HepG2 (cell line): ENCODE results near the gene DHH. TPM values are rescaled to one million over a fixed set of nuclear protein-coding genes. Genes with fewer than 3 reads are reported as not detected.

Experiments
- BRD4 ChIP-seq: sonication (generic); formaldehyde crosslinking; IDR thresholded peaks from 2 replicates; pipeline ENCODE4 v1.4.0; 2020; ENCODE audit warnings: missing genetic modification reagents
- KLF15 ChIP-seq: sonication (generic); formaldehyde crosslinking; IDR thresholded peaks from 2 replicates; pipeline ENCODE4 v1.8.1; 2023; ENCODE audit warnings: borderline replicate concordance, mild to moderate bottlenecking, inconsistent platforms, missing genetic modification reagents, mixed read lengths
- MYPOP ChIP-seq: sonication (generic); formaldehyde crosslinking; IDR thresholded peaks from 2 replicates; pipeline ENCODE4 v1.8.1; 2023; ENCODE audit warnings: mild to moderate bottlenecking, moderate library complexity, missing genetic modification reagents
- RARA ChIP-seq: IDR thresholded peaks from 2 replicates; pipeline ENCODE4 v1.6.1; 2016; ENCODE audit warnings: missing genetic modification reagents, missing compliant biosample characterization
- RELA ChIP-seq: sonication (generic); formaldehyde crosslinking; IDR thresholded peaks from 2 replicates; pipeline ENCODE4 v1.4.0; 2020; ENCODE audit warnings: missing genetic modification reagents
- SIX1 ChIP-seq: sonication (generic); formaldehyde crosslinking; IDR thresholded peaks from 2 replicates; pipeline ENCODE4 v1.4.0; 2020; ENCODE audit warnings: missing genetic modification reagents, borderline replicate concordance
- SIX4 ChIP-seq: sonication (generic); formaldehyde crosslinking; IDR thresholded peaks from 2 replicates; pipeline ENCODE4 v1.4.0; 2020; ENCODE audit warnings: missing genetic modification reagents
- SMAD9 ChIP-seq: sonication (generic); formaldehyde crosslinking; IDR thresholded peaks from 2 replicates; pipeline ENCODE4 v1.5.1; 2020; ENCODE audit warnings: mild to moderate bottlenecking, missing genetic modification reagents
- TOPORS ChIP-seq: sonication (generic); formaldehyde crosslinking; IDR thresholded peaks from 2 replicates; pipeline ENCODE4 v1.8.0; 2023; ENCODE audit warnings: mild to moderate bottlenecking, missing genetic modification reagents
- ZBTB49 ChIP-seq: sonication (generic); formaldehyde crosslinking; IDR thresholded peaks from 2 replicates; pipeline ENCODE4 v1.4.0; 2020; ENCODE audit warnings: missing genetic modification reagents, borderline replicate concordance
- ZKSCAN1 ChIP-seq: fragments of 150-350 bp; IDR thresholded peaks from 2 replicates; pipeline ENCODE4 v1.6.1; 2014; ENCODE audit warnings: low read length
- ZMYM3 ChIP-seq: sonication (generic); formaldehyde crosslinking; IDR thresholded peaks from 2 replicates; pipeline ENCODE4 v1.5.1; 2020; ENCODE audit warnings: mild to moderate bottlenecking, missing genetic modification reagents
- ZNF292 ChIP-seq: sonication (generic); formaldehyde crosslinking; IDR thresholded peaks from 2 replicates; pipeline ENCODE4 v1.8.1; 2022; ENCODE audit warnings: mild to moderate bottlenecking, low read depth, missing genetic modification reagents, borderline replicate concordance
- ZNF326 ChIP-seq: sonication (generic); formaldehyde crosslinking; IDR thresholded peaks from 2 replicates; pipeline ENCODE4 v1.4.0; 2020; ENCODE audit warnings: missing genetic modification reagents, borderline replicate concordance
- ZNF75D ChIP-seq: sonication (generic); formaldehyde crosslinking; IDR thresholded peaks from 2 replicates; pipeline ENCODE4 v1.8.1; 2023; ENCODE audit warnings: missing genetic modification reagents, mild to moderate bottlenecking, borderline replicate concordance
- polyA plus RNA-seq, 8 experiments: library from polyadenylated mRNA; depleted of rRNA in 3 of 8; stranded (reverse) in 7 of 8; unstranded in 1 of 8; fragments of >200 nt; fragmentation: Illumina TruSeq in 4 of 8; extraction: Trizol in 4 of 8; gene quantifications; 2 replicates each; pipeline versions ENCODE4 v1.2.1 to v1.2.3, GENCODE V29; 2011 to 2016; ENCODE audit warnings: low read depth in 4 of 8, missing spikeins in 1 of 8, mixed read lengths in 1 of 8; ENCODE audit not compliant: insufficient read depth in 1 of 8
- total RNA-seq, 5 experiments: library from RNA; depleted of rRNA; stranded (reverse); fragments of >200 nt; fragmentation: Illumina TruSeq; extraction: Trizol; gene quantifications; 2 replicates each; pipeline ENCODE4 v1.2.3, GENCODE V29; 2016; ENCODE audit warnings: low read depth in 1 of 5
- TF ChIP-seq, protein P1 (sequence below): sonication (generic); formaldehyde crosslinking; IDR thresholded peaks from 2 replicates; pipeline ENCODE4 v1.9.0; 2021; ENCODE audit warnings: mild to moderate bottlenecking, missing genetic modification reagents
- TF ChIP-seq, protein P2 (sequence below): sonication (generic); formaldehyde crosslinking; IDR thresholded peaks from 2 replicates; pipeline ENCODE4 v1.9.0; 2021; ENCODE audit warnings: missing genetic modification reagents, borderline replicate concordance

The DHH gene
- total and polyA plus RNA-seq, 2 of the 13 experiments (the other 11 are each of a cell fraction or from before 2014, with no cell fraction given): not detected

DNA sequence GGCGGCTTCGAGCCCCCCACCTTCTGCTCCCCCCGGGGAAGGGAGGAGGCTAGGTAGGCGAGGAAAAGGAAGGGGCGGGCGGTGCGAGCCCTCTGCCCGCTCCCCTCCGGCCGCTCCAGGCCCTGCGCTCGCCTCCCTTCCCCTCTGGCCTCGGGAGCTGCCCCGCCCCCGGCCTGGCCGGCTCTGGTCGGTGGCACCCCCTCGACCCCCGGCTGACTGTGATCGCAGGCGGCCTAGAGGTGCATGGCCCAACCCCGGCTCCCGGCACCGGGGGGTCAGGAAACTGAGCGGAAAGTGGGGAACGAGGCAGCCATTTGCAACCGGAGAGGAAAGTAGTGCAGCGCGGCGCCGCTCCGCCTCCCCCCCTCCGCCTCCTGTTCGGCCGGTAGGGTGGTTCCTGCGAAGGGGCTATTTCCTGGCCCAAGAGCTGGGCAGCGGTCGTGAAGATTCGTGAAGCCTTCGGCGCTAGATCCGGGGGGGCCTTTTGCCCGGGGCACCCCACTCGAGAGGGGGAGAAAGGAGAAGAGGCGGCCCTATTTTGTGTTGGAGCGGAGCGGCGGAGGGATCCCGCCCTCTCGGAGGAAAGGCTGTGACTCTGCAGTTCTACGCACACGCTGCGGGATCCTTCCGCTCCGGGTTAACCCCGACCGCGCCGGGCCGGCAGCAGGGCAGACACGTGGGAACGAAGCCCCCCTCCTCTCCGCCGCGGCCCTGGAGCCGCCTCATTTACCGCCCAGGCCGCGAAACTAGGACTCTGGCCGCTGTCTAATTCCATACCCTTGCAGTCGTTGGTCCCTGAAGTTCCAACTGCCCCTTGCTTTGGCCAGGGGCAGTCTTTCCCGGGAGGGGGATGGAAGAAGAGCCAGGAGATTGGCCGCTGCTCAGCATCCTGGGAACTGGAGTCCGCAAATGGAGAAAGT is 34.1 kb downstream of the DHH start, which contains the start of gene KMT2D (continued):
- TF ChIP-seq ZNF292 (CRISPR knock-in tag) (peak; percentile 81), MYPOP (CRISPR knock-in tag) (peak; percentile 83; the same call in 1 of the 2 replicates), TOPORS (CRISPR knock-in tag) (peak; percentile 65; the same call in 1 of the 2 replicates), KLF15 (CRISPR knock-in tag) (0 out of 2 replicates have a peak, but pooled peaks have one; percentile 20), ZNF75D (CRISPR knock-in tag) (peak; percentile 82; the same call in 1 of the 2 replicates), SIX4 (CRISPR knock-in tag) (peak; percentile 75), SMAD9 (CRISPR knock-in tag) (no peak), RELA (CRISPR knock-in tag) (no peak), ZKSCAN1 (peak; percentile 67; the same call in 1 of the 2 replicates), ZMYM3 (CRISPR knock-in tag) (peak; percentile 89), RARA (peak; percentile 45), ZNF326 (CRISPR knock-in tag) (no peak), SIX1 (CRISPR knock-in tag) (peak; percentile 32; the same call in 1 of the 2 replicates), BRD4 (CRISPR knock-in tag) (peak; percentile 90), ZBTB49 (CRISPR knock-in tag) (peak; percentile 71; the same call in 1 of the 2 replicates)
- TF ChIP-seq, protein P1, sequence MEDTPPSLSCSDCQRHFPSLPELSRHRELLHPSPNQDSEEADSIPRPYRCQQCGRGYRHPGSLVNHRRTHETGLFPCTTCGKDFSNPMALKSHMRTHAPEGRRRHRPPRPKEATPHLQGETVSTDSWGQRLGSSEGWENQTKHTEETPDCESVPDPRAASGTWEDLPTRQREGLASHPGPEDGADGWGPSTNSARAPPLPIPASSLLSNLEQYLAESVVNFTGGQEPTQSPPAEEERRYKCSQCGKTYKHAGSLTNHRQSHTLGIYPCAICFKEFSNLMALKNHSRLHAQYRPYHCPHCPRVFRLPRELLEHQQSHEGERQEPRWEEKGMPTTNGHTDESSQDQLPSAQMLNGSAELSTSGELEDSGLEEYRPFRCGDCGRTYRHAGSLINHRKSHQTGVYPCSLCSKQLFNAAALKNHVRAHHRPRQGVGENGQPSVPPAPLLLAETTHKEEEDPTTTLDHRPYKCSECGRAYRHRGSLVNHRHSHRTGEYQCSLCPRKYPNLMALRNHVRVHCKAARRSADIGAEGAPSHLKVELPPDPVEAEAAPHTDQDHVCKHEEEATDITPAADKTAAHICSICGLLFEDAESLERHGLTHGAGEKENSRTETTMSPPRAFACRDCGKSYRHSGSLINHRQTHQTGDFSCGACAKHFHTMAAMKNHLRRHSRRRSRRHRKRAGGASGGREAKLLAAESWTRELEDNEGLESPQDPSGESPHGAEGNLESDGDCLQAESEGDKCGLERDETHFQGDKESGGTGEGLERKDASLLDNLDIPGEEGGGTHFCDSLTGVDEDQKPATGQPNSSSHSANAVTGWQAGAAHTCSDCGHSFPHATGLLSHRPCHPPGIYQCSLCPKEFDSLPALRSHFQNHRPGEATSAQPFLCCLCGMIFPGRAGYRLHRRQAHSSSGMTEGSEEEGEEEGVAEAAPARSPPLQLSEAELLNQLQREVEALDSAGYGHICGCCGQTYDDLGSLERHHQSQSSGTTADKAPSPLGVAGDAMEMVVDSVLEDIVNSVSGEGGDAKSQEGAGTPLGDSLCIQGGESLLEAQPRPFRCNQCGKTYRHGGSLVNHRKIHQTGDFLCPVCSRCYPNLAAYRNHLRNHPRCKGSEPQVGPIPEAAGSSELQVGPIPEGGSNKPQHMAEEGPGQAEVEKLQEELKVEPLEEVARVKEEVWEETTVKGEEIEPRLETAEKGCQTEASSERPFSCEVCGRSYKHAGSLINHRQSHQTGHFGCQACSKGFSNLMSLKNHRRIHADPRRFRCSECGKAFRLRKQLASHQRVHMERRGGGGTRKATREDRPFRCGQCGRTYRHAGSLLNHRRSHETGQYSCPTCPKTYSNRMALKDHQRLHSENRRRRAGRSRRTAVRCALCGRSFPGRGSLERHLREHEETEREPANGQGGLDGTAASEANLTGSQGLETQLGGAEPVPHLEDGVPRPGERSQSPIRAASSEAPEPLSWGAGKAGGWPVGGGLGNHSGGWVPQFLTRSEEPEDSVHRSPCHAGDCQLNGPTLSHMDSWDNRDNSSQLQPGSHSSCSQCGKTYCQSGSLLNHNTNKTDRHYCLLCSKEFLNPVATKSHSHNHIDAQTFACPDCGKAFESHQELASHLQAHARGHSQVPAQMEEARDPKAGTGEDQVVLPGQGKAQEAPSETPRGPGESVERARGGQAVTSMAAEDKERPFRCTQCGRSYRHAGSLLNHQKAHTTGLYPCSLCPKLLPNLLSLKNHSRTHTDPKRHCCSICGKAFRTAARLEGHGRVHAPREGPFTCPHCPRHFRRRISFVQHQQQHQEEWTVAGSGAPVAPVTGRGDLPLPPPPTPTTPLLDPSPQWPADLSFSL (CRISPR knock-in tag): no peak
- TF ChIP-seq, protein P2, sequence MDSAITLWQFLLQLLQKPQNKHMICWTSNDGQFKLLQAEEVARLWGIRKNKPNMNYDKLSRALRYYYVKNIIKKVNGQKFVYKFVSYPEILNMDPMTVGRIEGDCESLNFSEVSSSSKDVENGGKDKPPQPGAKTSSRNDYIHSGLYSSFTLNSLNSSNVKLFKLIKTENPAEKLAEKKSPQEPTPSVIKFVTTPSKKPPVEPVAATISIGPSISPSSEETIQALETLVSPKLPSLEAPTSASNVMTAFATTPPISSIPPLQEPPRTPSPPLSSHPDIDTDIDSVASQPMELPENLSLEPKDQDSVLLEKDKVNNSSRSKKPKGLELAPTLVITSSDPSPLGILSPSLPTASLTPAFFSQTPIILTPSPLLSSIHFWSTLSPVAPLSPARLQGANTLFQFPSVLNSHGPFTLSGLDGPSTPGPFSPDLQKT: no peak
